B cell (primary cell): ENCODE measurements around the gene GP1BB. TPM values are rescaled to one million over a fixed set of nuclear protein-coding genes. Genes with fewer than 3 reads are reported as not detected.

Experiments used
- ATAC-seq: fragments of 200-7000 bp; cut with Tn5 transposase; one replicate; pipeline ENCODE4 v1.10.0; 2021; ENCODE audit warnings: low read depth, mild to moderate bottlenecking, moderate number of reproducible peaks, moderate library complexity
- CTCF ChIA-PET: fragments of 350-600 bp; sonication (Branson Sonifier 250); formaldehyde crosslinking; loops from one replicate; lab custom pipeline; 2021; ENCODE audit warnings: antibody characterized with exemption, inconsistent platforms; lab: Charles Lee
- POLR2A ChIA-PET: fragments of 350-600 bp; sonication (Branson Sonifier 250); formaldehyde crosslinking; loops from one replicate; lab custom pipeline; 2021; ENCODE audit warnings: antibody characterized with exemption; lab: Charles Lee
- DNase-seq: peaks from one replicate; pipeline ENCODE4 v3.0.0; 2013
- H2AFZ ChIP-seq: 2 replicates; pipeline ENCODE4 v1.6.1; 2012; ENCODE audit warnings: mild to moderate bottlenecking, low read depth, low read length; ENCODE audit not compliant: insufficient read depth, poor library complexity, severe bottlenecking
- H3K27ac ChIP-seq, 2 donors: 1 replicate in 1 of 2; 2 replicates in 1 of 2; pipeline ENCODE4 v1.5.1; 2012 to 2013; ENCODE audit warnings: low read length in 2 of 2, mild to moderate bottlenecking in 2 of 2, moderate library complexity in 1 of 2
- H3K27me3 ChIP-seq, 4 experiments: fragments of 200-600 bp in 1 of 4; sonication (generic) in 1 of 4; replicated peaks in 1 of 4; 1 replicate in 2 of 4; 2 replicates in 2 of 4; pipeline versions ENCODE4 v1.6.1 to v1.7.0; 2013 to 2016; ENCODE audit warnings: low read length in 3 of 4, mild to moderate bottlenecking in 2 of 4, mixed read lengths in 1 of 4, moderate library complexity in 1 of 4; ENCODE audit not compliant: insufficient read depth in 4 of 4, control insufficient read depth in 3 of 4; ENCODE audit errors: control extremely low read depth in 1 of 4
- H3K36me3 ChIP-seq, 2 experiments: replicated peaks in 1 of 2; 1 replicate in 1 of 2; 2 replicates in 1 of 2; pipeline versions ENCODE4 v1.6.1 to v1.7.1; 2013; ENCODE audit warnings: low read length in 1 of 2; ENCODE audit not compliant: insufficient read depth in 2 of 2, control insufficient read depth in 1 of 2; ENCODE audit errors: control extremely low read depth in 1 of 2, extremely low read depth in 1 of 2
- H3K4me1 ChIP-seq, 2 donors: fragments of 200-600 bp in 1 of 2; sonication (generic) in 1 of 2; 1 replicate in 1 of 2; 2 replicates in 1 of 2; pipeline versions ENCODE4 v1.5.1 to v1.6.1; 2013 to 2017; ENCODE audit warnings: low read length in 2 of 2; ENCODE audit not compliant: control insufficient read depth in 2 of 2, insufficient read depth in 2 of 2
- H3K4me2 ChIP-seq: replicated peaks from 2 replicates; pipeline ENCODE3; 2012; ENCODE audit warnings: mild to moderate bottlenecking, low read depth, low read length; ENCODE audit not compliant: poor library complexity, severe bottlenecking
- H3K4me3 ChIP-seq, 5 experiments: fragments of 200-600 bp in 1 of 5; sonication (generic) in 1 of 5; 1 replicate in 3 of 5; 2 replicates in 2 of 5; pipeline versions ENCODE4 v1.5.1 to v1.7.0; 2011 to 2016; ENCODE audit warnings: low read length in 4 of 5, mild to moderate bottlenecking in 4 of 5, low read depth in 2 of 5, control low read depth in 1 of 5, moderate library complexity in 1 of 5; ENCODE audit not compliant: insufficient read depth in 1 of 5; ENCODE audit errors: control extremely low read depth in 1 of 5, extremely low read depth in 1 of 5
- H3K79me2 ChIP-seq: fragments of 200-600 bp; sonication (generic); one replicate; pipeline ENCODE4 v1.6.0; 2016; ENCODE audit warnings: low read length; ENCODE audit not compliant: control insufficient read depth, insufficient read depth
- H3K9ac ChIP-seq: fragments of 200-600 bp; sonication (generic); 2 replicates; pipeline ENCODE4 v1.6.1; 2017; ENCODE audit warnings: mild to moderate bottlenecking, low read length, moderate library complexity
- H3K9me3 ChIP-seq, 3 donors: one replicate each; pipeline versions ENCODE4 v1.6.1 to v1.7.1; 2013; ENCODE audit warnings: low read length in 2 of 3; ENCODE audit not compliant: control insufficient read depth in 2 of 3, insufficient read depth in 1 of 3; ENCODE audit errors: control extremely low read depth in 1 of 3
- H4K20me1 ChIP-seq: 2 replicates; pipeline ENCODE4 v1.6.0; 2012; ENCODE audit warnings: mild to moderate bottlenecking, low read length; ENCODE audit not compliant: insufficient read depth, control insufficient read depth, poor library complexity, severe bottlenecking
- H3K27ac Mint-ChIP-seq: one replicate; pipeline ENCODE4 v1.8.0; 2021; ENCODE audit warnings: mixed read lengths
- H3K27me3 Mint-ChIP-seq: one replicate; pipeline ENCODE4 v1.8.0; 2021; ENCODE audit warnings: mixed read lengths
- H3K4me1 Mint-ChIP-seq: one replicate; pipeline ENCODE4 v1.8.0; 2021; ENCODE audit warnings: mixed read lengths
- H3K4me3 Mint-ChIP-seq: one replicate; pipeline ENCODE4 v1.8.0; 2021; ENCODE audit warnings: mixed read lengths
- H3K9me3 Mint-ChIP-seq: one replicate; pipeline ENCODE4 v1.8.0; 2022; ENCODE audit warnings: mixed read lengths; ENCODE audit not compliant: insufficient read depth
- CTCF ChIP-seq: fragments of 200-600 bp; IDR thresholded peaks from one replicate; pipeline ENCODE4 v1.8.0; 2022; ENCODE audit warnings: antibody characterized with exemption, mild to moderate bottlenecking
- EZH2 ChIP-seq: IDR thresholded peaks from 2 replicates; pipeline ENCODE4 v1.6.1; 2012; ENCODE audit warnings: borderline replicate concordance, low read depth, mild to moderate bottlenecking, moderate library complexity, low read length; ENCODE audit not compliant: insufficient read depth, poor library complexity, severe bottlenecking
- WGBS: methylation state at CpG from one replicate; pipeline ENCODE4 v1.1.5; 2013; ENCODE audit warnings: missing lambda C conversion rate; ENCODE audit not compliant: insufficient coverage; 5-methylcytosine and 5-hydroxymethylcytosine counted together
- intact Hi-C: fragments of 100-400 bp; cut with micrococcal nuclease; formaldehyde crosslinking; loops from one replicate; pipeline ENCODE4 v1.10.0; 2022
- polyA plus RNA-seq: library from polyadenylated mRNA; depleted of rRNA; stranded (reverse); fragments of >200 nt; gene quantifications from 2 replicates; pipeline ENCODE4 v1.2.3, GENCODE V29; 2012
- total RNA-seq, 2 donors: library from RNA; stranded (reverse); fragments of 120-200 nt in 1 of 2; gene quantifications; 1 replicate in 1 of 2; 2 replicates in 1 of 2; pipeline versions ENCODE4 v1.2.3 to v1.2.4, GENCODE V29; 2013 to 2022

Gene GP1BB
- total and polyA plus RNA-seq, 2 donors (not counting 1 experiment from before 2014, with no cell fraction given) = 0.31 TPM; not detected in 1

- ATAC-seq = no peak
- no peak overlapping the region for H3K4me2 ChIP-seq
- ChIA-PET POLR2A (no interaction called here), CTCF (interaction anchor here (1.0 to 6.6 kb wide), 3 partner anchors 8 to 178 kb away, joined by 3 to 210 read pairs (median 3); no protein-coding TSS in a partner anchor)
- Mint-ChIP-seq H3K27ac (no peak overlapping the region), H3K4me3 (no peak overlapping the region), H3K27me3 (peaks cover 3% of the 10 kb centered on the region), H3K4me1 (peaks cover 2% of the 10 kb centered on the region), H3K9me3 (no peaks in the 10 kb centered on the region)
- no peak overlapping the region for H3K9ac ChIP-seq
- no peaks in the 10 kb centered on the region for H3K9me3 ChIP-seq
- no peak overlapping the region for H3K4me3 ChIP-seq
- peaks cover 6 to 9% of the 10 kb centered on the region in 2 donors for H3K4me1 ChIP-seq
- TF ChIP-seq EZH2 = no peak
- no peak for TF ChIP-seq CTCF
- H4K20me1 ChIP-seq = no peaks in the 10 kb centered on the region
- H3K27ac ChIP-seq = no peak overlapping the region
- peaks cover 0 to 7% (median 0%) of the 10 kb centered on the region in 4 experiments for H3K27me3 ChIP-seq
- no peak for DNase-seq
- no peak overlapping the region for H2AFZ ChIP-seq
- intact Hi-C loops = no loop called here
- 99% methylated on average over 7 of the region's 7 CpGs for WGBS
- H3K79me2 ChIP-seq = no peaks in the 10 kb centered on the region
- H3K36me3 ChIP-seq = no peaks in the 10 kb centered on the region
Measured at GRCh38 chr22:19734163-19734562, 10.8 kb downstream of the GP1BB start.

- H3K27me3 Mint-ChIP-seq = peaks cover 3% of the 10 kb centered on the region
- Histone ChIP-seq H3K36me3 (no peaks in the 10 kb centered on the region), H2AFZ (no peak overlapping the region), H3K9me3 (no peaks in the 10 kb centered on the region), H3K4me1 (peaks cover 6 to 9% of the 10 kb centered on the region in 2 donors), H3K9ac (no peak overlapping the region), H3K4me2 (no peak overlapping the region), H3K79me2 (no peaks in the 10 kb centered on the region), H3K27ac (no peak overlapping the region), H4K20me1 (no peaks in the 10 kb centered on the region), H3K4me3 (no peak overlapping the region), H3K27me3 (peaks cover 0 to 7% (median 0%) of the 10 kb centered on the region in 4 experiments)
- H3K27ac Mint-ChIP-seq = no peak overlapping the region
- H3K9me3 Mint-ChIP-seq = no peaks in the 10 kb centered on the region
- ATAC-seq (no peak), DNase-seq (no peak)
- CTCF ChIA-PET = no interaction called here
- POLR2A ChIA-PET = no interaction called here
- 81% methylated on average over 5 of the region's 5 CpGs for WGBS
- peaks cover 2% of the 10 kb centered on the region for H3K4me1 Mint-ChIP-seq
- TF ChIP-seq CTCF (no peak), EZH2 (no peak)
- intact Hi-C loops = no loop called here
- no peak overlapping the region for H3K4me3 Mint-ChIP-seq
Measured at GRCh38 chr22:19734837-19735382, 11.6 kb downstream of the GP1BB start.
